Stimulated activated CD8-positive, alpha-beta memory T cell treated with anti-CD3 and anti-CD28 coated beads, Interleukin-7, amount 100 ng/mL, for 24 hours (primary cell): ENCODE measurements around the gene RTP1.
"Not testable (repeated sequence)": the region's sequence is repeated elsewhere in the genome, so short reads cannot be mapped to it uniquely, and the experiment has no call there.

Experiments
- DNase-seq: peaks from one replicate; pipeline ENCODE4 v3.0.0-alpha.2; 2020; ENCODE audit warnings: low read depth

Gene RTP1

GRCh38 chr3:187198490-187198889, 1.2 kb downstream of the RTP1 start:
- no peak for DNase-seq

GRCh38 chr3:187199463-187200050, 2.3 kb downstream of the RTP1 start:
- DNase-seq: not testable (repeated sequence)

DNA sequence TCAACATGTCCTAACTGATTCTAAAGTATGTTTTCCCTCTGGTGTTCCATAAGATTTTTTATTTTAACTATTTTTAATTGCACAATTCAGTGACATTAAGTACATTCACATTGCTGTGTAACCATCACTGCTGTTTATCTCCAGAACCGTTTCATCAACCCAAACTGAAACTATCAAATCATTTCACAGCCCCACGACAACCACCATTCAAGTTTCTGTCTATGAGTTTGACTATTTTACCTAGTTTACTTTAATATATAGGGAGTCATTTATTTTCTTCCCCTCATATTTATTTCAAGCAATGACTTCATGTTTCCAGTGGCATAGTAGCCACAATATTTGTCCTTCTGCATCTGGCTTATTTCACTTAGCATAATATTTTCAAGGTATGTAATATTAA, 8.4 kb downstream of the RTP1 start:
- DNase-seq: no peak

GRCh38 chr3:187207062-187207461, 9.8 kb downstream of the RTP1 start:
- DNase-seq: no peak

DNA sequence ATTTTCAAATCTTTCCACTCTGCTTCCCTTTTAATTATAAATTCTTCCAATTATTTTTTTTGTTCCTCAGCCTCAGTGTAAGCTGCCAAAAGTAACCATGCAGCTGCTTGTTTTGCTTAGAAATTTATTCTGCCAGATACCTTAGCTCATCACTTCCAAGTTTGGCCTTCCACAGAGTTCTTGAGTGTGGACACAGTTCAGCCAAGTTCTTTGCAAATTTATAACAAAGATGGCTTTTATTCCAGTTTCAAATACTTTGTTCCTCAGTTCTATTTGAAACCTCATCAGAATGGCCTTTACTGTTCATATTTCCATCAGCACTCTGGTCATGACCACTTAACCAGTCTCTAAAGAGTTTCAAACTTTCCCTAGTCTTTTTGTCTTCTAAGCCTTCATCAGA, 10.3 kb downstream of the RTP1 start:
- DNase-seq: no peak

DNA sequence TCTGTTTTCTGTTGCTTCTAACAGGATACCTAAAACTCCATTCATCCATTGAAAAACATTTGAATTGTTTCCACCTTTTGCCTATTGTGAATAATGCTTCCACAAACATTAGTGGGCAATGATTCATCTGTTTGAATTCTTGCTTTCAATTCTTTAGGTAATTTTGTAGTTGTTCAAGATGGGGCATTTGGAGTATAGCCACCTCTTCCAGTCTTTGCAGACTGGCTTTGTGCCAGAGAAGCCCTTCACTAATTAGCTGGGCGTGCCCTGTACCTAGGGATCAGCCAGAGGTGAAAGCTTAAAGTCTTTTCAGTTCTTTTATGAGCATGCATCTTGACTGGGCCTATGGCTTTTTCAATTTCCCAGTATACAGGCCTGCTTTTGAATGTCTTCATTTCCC, 10.9 kb downstream of the RTP1 start:
- no peak for DNase-seq

- DNase-seq: no peak
These were observed 12.2 kb downstream of the RTP1 start for GRCh38 chr3:187209491-187209890.

DNA sequence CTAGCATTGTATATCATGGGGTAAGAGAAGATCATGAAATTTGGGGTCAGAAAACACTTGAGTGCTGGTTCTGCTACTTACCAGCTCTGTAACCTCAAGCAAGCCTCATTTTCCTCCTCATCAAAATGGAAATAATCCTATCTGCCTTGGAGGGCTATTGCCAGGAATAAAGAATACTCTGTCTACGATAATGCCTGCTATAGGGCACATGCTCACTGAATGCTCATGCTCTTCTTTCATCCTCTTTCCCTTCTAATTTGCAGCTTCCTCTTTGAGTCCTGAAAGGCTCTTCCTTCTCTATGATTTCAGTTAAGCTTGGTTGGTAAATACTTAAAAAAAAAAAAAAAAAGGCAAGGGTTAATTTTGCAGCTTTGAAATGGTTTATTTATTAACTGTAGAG, 12.8 kb downstream of the RTP1 start:
- no peak for DNase-seq

DNA sequence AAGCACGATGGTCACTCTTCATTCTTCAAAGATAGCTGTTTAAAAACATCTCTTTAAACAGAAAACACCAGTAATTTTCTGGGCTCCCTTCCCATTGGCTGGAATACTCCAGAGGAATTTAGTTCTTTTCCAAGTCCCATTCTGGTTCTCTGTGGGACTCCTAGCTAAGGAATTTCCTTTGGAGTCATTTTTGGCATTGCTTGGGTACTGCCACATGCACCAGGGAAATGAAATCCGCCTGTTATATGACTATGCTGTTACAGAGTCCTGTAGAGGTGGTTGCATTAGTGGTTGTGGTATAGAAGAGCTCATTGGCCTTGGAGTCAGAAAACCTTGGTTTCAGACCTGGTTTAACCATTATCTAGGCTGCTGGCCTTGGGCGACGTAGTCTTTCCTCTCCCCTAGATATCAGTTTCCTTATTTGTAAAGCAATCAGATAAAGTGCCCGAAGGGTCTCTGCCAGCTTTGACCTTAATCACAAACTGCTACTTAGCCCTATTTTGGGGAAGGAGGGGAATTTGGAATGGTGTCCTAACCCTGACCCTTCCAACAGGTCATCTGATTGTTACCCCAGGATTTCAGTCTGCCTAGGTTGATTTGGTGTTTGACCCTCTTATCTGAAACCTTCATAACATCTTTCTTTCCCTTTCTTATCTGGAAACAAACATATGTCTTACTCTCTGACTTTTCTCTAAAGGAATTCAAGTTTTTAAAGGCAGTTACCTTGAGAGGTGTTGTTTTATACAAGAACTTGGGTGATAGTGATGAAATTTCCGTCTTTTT, 13.4 kb downstream of the RTP1 start:
- no peak for DNase-seq

- DNase-seq: no peak
These were observed 14.4 kb downstream of the RTP1 start for GRCh38 chr3:187211532-187212195.

GRCh38 chr3:187212196-187212545, 14.9 kb downstream of the RTP1 start:
- no peak for DNase-seq

- DNase-seq: no peak
These were observed 15.4 kb downstream of the RTP1 start for GRCh38 chr3:187212705-187213104.

DNA sequence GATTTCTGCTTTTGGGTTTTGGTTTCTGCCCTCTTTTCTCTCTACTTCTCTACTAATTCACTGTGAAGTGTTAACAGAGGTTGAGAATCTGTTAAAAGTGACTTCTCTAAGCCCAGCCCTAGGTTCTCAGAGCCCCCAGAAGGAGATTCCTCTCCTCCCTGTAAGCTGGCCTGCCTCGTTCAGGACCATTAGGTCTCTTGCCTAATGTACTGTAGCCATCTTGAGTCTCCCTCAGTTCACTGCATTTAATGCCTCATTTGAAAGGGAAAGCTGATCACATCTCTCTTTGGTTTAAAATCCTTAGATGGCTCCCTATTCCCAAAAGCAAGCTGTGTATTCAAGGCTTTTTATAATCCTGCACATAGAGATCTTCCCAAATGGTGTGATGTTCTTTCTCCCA, 16.3 kb downstream of the RTP1 start:
- DNase-seq: no peak

- DNase-seq: no peak
These were observed 18.2 kb downstream of the RTP1 start for GRCh38 chr3:187215460-187215859.

- no peak for DNase-seq
These were observed 25.5 kb downstream of the RTP1 start for GRCh38 chr3:187222801-187223200.

GRCh38 chr3:187223799-187224198, 26.5 kb downstream of the RTP1 start:
- DNase-seq: no peak

DNA sequence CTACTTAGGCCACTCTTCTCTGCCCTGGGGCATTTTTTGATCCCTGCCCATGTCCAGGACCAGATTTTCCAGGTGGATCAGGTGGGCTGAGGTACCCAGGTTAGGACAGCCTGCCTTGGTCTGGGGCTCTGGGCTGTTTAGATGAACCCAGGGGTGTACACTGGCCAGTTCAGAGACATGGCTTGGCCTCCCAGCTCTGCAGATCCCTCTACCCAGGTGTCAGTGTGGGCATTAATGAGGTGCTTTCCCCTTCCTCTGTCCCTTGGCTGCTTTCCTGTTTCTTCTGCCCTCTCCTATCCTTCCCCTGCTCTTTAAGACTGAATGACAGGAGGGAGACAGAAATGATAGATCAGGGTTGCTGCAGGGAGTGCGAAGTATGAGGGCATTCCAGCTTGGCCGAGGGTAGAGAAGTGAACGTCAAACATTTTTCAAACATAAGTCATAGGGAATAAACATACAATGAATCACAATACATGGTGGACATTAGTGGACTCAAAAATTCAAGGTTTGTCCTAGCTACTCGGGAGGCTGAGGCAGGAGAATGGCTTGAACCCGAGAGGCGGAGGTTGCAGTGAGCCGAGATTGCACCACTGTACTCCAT, 30.5 kb downstream of the RTP1 start:
- no peak for DNase-seq

DNA sequence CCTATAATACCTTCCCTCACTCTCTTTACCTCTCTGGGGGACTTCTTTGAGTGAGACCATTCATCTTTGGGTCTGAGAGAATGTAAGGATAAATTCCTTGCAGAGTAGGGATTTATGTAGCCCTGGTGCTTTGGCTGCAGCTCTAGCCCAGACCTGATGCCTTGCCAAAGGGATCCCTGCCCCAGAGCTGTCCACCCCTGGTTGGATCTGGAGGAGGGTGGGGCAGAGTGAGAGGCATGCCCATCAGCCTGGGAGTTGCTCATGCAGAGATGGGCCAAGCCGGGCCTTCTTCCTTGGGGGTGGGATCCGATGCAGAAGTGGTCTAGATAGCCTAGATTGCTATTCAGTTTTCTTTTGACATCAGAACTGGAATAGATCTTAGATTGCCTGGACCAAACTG, 31.5 kb downstream of the RTP1 start:
- DNase-seq: no peak

GRCh38 chr3:187230011-187230410, 32.7 kb downstream of the RTP1 start:
- DNase-seq: no peak

DNA sequence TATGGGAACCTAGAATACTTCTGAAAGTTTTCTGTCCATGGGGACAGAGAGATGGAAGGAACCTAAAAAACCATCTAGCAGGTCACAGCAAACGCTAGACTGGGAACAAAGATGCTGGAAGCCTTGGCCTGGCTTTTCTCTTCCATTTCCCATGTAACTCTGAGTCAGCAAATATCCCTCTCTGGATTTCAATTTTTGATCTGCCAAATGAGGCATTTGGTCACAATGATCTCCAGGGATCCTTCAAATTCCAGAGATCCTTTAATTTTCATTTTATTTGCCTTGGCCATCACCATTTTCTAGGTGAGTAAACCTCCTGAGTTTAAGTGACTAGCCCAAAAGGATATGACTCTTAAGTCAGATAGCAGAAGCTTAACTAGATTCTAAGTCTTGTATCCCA, 39.7 kb downstream of the RTP1 start:
- DNase-seq: no peak

GRCh38 chr3:187237741-187238140, 40.5 kb downstream of the RTP1 start:
- no peak for DNase-seq

GRCh38 chr3:187238239-187238638, 41.0 kb downstream of the RTP1 start:
- no peak for DNase-seq

DNA sequence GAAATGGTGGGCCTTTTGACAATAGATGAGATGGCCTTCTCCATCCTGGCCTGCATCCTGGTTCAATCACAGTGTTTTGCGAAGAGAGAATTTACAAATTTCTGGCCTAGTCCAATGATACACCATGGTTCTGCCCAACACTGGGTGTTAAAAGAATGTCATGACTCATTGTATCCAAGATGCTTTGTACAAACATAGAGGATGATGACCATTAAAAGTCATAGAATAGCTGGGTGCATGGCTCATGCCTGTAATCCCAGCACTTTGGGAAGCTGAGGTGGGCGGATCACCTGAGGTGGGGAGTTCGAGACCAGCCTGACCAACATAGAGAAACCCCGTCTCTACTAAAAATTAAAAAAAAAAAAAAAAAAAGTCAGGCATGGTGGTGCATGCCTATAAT, 41.5 kb downstream of the RTP1 start:
- DNase-seq: not testable (repeated sequence)
